GM12891 (cell line): ENCODE results near the gene TBC1D2.

Source experiments
- POLR2A ChIP-seq: IDR thresholded peaks from 2 replicates; pipeline ENCODE4 v1.6.1; 2011; ENCODE audit warnings: low read depth, low read length, control low read depth
- POLR2AphosphoS5 ChIP-seq: IDR thresholded peaks from 2 replicates; pipeline ENCODE4 v1.6.1; 2011; ENCODE audit warnings: low read depth, low read length, control low read depth
- SPI1 ChIP-seq: IDR thresholded peaks from 2 replicates; pipeline ENCODE4 v1.6.1; 2011; ENCODE audit warnings: low read depth, low read length, control low read depth
- TAF1 ChIP-seq: IDR thresholded peaks from 2 replicates; pipeline ENCODE4 v1.6.1; 2011; ENCODE audit warnings: low read depth, low read length, control low read depth

- TF ChIP-seq TAF1 = no peak
- no peak for TF ChIP-seq POLR2AphosphoS5
- no peak for TF ChIP-seq POLR2A
- TF ChIP-seq SPI1 = no peak
Measured at GRCh38 chr9:98298476-98298875, 43.0 kb upstream of the TBC1D2 start.
